IMR-90 (cell line): ENCODE measurements around the gene RPN2. TPM values are rescaled to one million over a fixed set of nuclear protein-coding genes. Genes with fewer than 3 reads are reported as not detected.

Experiments
- ATAC-seq: fragments of 200-7000 bp; cut with Tn5 transposase; 2 replicates; pipeline ENCODE4 v1.9.1; 2020; ENCODE audit warnings: low read depth, mild to moderate bottlenecking, moderate library complexity
- BruUV-seq: library from RNA; stranded (reverse); fragments of 400-500 nt; replicated peaks from 2 replicates; lab custom pipeline; 2021; lab: Mats Ljungman, UMichigan
- CTCF ChIA-PET: fragments of 300-600 bp; formaldehyde crosslinking; extraction: SDS; loops from one replicate; lab custom pipeline; 2021; ENCODE audit warnings: antibody characterized with exemption; lab: Yijun Ruan, JAX
- POLR2A ChIA-PET: fragments of 300-600 bp; sonication (Branson Sonifier 250); formaldehyde crosslinking; loops from one replicate; lab custom pipeline; 2022; ENCODE audit warnings: antibody characterized with exemption; ENCODE audit not compliant: unreplicated experiment; lab: Charles Lee
- DNase-seq: peaks from one replicate; pipeline ENCODE4 v3.0.0; 2013
- H2AFZ ChIP-seq: replicated peaks from 2 replicates; pipeline ENCODE3; 2013; ENCODE audit warnings: low read length, mild to moderate bottlenecking; ENCODE audit not compliant: poor library complexity
- H2AK5ac ChIP-seq: 2 replicates; pipeline ENCODE4 v1.6.1; 2013; ENCODE audit warnings: low read depth, low read length, inconsistent platforms
- H2AK9ac ChIP-seq: replicated peaks from 2 replicates; pipeline ENCODE3; 2013; ENCODE audit warnings: mild to moderate bottlenecking, low read depth, low read length, moderate library complexity; ENCODE audit not compliant: poor library complexity
- H2BK120ac ChIP-seq: 2 replicates; pipeline ENCODE4 v1.6.1; 2013; ENCODE audit warnings: low read depth, low read length, inconsistent platforms
- H2BK15ac ChIP-seq: 3 replicates; pipeline ENCODE4 v1.6.1; 2013; ENCODE audit warnings: low read depth, low read length, inconsistent platforms
- H2BK20ac ChIP-seq: 2 replicates; pipeline ENCODE4 v1.6.1; 2013; ENCODE audit warnings: low read depth, mild to moderate bottlenecking, inconsistent platforms, low read length, moderate library complexity
- H2BK5ac ChIP-seq: 2 replicates; pipeline ENCODE4 v1.6.1; 2013; ENCODE audit warnings: mild to moderate bottlenecking, low read depth, low read length, inconsistent platforms; ENCODE audit not compliant: poor library complexity, severe bottlenecking
- H3K14ac ChIP-seq: replicated peaks from 2 replicates; pipeline ENCODE4 v1.6.1; 2013; ENCODE audit warnings: low read depth, low read length, inconsistent platforms
- H3K18ac ChIP-seq: 2 replicates; pipeline ENCODE4 v1.6.1; 2013; ENCODE audit warnings: low read depth, low read length, control low read depth
- H3K23ac ChIP-seq: 2 replicates; pipeline ENCODE4 v1.6.1; 2013; ENCODE audit warnings: low read depth, low read length, inconsistent platforms
- H3K27ac ChIP-seq: 2 replicates; pipeline ENCODE4 v1.5.1; 2013; ENCODE audit warnings: mild to moderate bottlenecking, control low read depth, low read length; ENCODE audit not compliant: insufficient read depth
- H3K27me3 ChIP-seq: 2 replicates; pipeline ENCODE4 v1.6.1; 2013; ENCODE audit warnings: low read length; ENCODE audit not compliant: control insufficient read depth, insufficient read depth
- H3K36me3 ChIP-seq: 2 replicates; pipeline ENCODE4 v1.6.1; 2013; ENCODE audit warnings: low read length, mixed read lengths; ENCODE audit not compliant: control insufficient read depth, insufficient read depth
- H3K4ac ChIP-seq: 2 replicates; pipeline ENCODE4 v1.6.1; 2013; ENCODE audit warnings: low read depth, low read length, inconsistent platforms
- H3K4me1 ChIP-seq: 2 replicates; pipeline ENCODE4 v1.6.1; 2013; ENCODE audit warnings: low read length, mixed read lengths; ENCODE audit not compliant: control insufficient read depth, insufficient read depth
- H3K4me2 ChIP-seq: 2 replicates; pipeline ENCODE4 v1.6.1; 2013; ENCODE audit warnings: low read depth, mild to moderate bottlenecking, control low read depth, low read length, moderate library complexity
- H3K4me3 ChIP-seq: 2 replicates; pipeline ENCODE4 v1.5.1; 2013; ENCODE audit warnings: low read depth, mild to moderate bottlenecking, control low read depth, low read length, moderate library complexity; ENCODE audit not compliant: insufficient read depth
- H3K56ac ChIP-seq: 2 replicates; pipeline ENCODE4 v1.6.1; 2013; ENCODE audit warnings: low read length, inconsistent platforms; ENCODE audit not compliant: insufficient read depth; ENCODE audit errors: extremely low read depth
- H3K79me1 ChIP-seq, 2 experiments: 2 replicates each; pipeline ENCODE4 v1.6.1; 2013; ENCODE audit warnings: low read length in 2 of 2, inconsistent platforms in 1 of 2, low read depth in 1 of 2
- H3K9ac ChIP-seq: 2 replicates; pipeline ENCODE4 v1.6.1; 2013; ENCODE audit warnings: low read depth, low read length, control low read depth
- H3K9me1 ChIP-seq: 2 replicates; pipeline ENCODE4 v1.6.1; 2013; ENCODE audit warnings: low read length, inconsistent platforms; ENCODE audit not compliant: insufficient read depth
- H3K9me3 ChIP-seq: 2 replicates; pipeline ENCODE4 v1.6.1; 2013; ENCODE audit warnings: low read length; ENCODE audit not compliant: control insufficient read depth, insufficient read depth
- H4K20me1 ChIP-seq: 2 replicates; pipeline ENCODE4 v1.6.1; 2013; ENCODE audit warnings: low read length, inconsistent platforms; ENCODE audit not compliant: insufficient read depth
- H4K5ac ChIP-seq: 2 replicates; pipeline ENCODE4 v1.6.1; 2013; ENCODE audit warnings: mild to moderate bottlenecking, low read depth, low read length, control low read depth
- H4K8ac ChIP-seq, 2 experiments: 2 replicates each; pipeline ENCODE4 v1.6.1; 2013; ENCODE audit warnings: low read depth in 2 of 2, low read length in 2 of 2, control low read depth in 1 of 2, inconsistent platforms in 1 of 2
- H4K91ac ChIP-seq: 2 replicates; pipeline ENCODE4 v1.6.1; 2013; ENCODE audit warnings: low read depth, low read length, inconsistent platforms; ENCODE audit not compliant: insufficient read depth
- BHLHE40 ChIP-seq: fragments of 150-350 bp; IDR thresholded peaks from 2 replicates; pipeline ENCODE4 v1.6.1; 2016; ENCODE audit warnings: mild to moderate bottlenecking, low read depth, low read length
- CEBPB ChIP-seq: IDR thresholded peaks from 2 replicates; pipeline ENCODE4 v1.6.1; 2012; ENCODE audit warnings: low read depth, low read length, improper control_type of control experiment
- FOS ChIP-seq: fragments of 150-350 bp; IDR thresholded peaks from 2 replicates; pipeline ENCODE4 v1.6.1; 2016; ENCODE audit warnings: low read depth, low read length
- MAFK ChIP-seq: IDR thresholded peaks from 2 replicates; pipeline ENCODE4 v1.6.1; 2012; ENCODE audit warnings: low read depth, low read length, improper control_type of control experiment
- MXI1 ChIP-seq: IDR thresholded peaks from 2 replicates; pipeline ENCODE4 v1.6.1; 2012; ENCODE audit warnings: low read depth, mild to moderate bottlenecking, low read length, moderate library complexity, borderline replicate concordance
- NFE2L2 ChIP-seq: fragments of 150-350 bp; IDR thresholded peaks from 2 replicates; pipeline ENCODE4 v1.6.1; 2016; ENCODE audit warnings: low read depth, mild to moderate bottlenecking, low read length
- POLR2A ChIP-seq: IDR thresholded peaks from 2 replicates; pipeline ENCODE4 v1.6.1; 2012; ENCODE audit warnings: mild to moderate bottlenecking, low read depth, low read length
- RAD21 ChIP-seq: IDR thresholded peaks from 2 replicates; pipeline ENCODE4 v1.6.1; 2012; ENCODE audit warnings: low read length, improper control_type of control experiment
- RCOR1 ChIP-seq: IDR thresholded peaks from 2 replicates; pipeline ENCODE4 v1.6.1; 2012; ENCODE audit warnings: mild to moderate bottlenecking, low read length, improper control_type of control experiment; ENCODE audit not compliant: insufficient replicate concordance
- SMC3 ChIP-seq: fragments of 150-350 bp; IDR thresholded peaks from 2 replicates; pipeline ENCODE4 v1.6.1; 2016; ENCODE audit warnings: low read depth, mild to moderate bottlenecking, antibody characterized with exemption, low read length, moderate library complexity
- WGBS, 2 experiments: methylation state at CpG; one replicate each; pipeline versions ENCODE4 v1.1.5 to v1.1.7; 2013; ENCODE audit warnings: missing lambda C conversion rate in 2 of 2; ENCODE audit not compliant: insufficient read length in 1 of 2; ENCODE audit errors: extremely low coverage in 2 of 2; 5-methylcytosine and 5-hydroxymethylcytosine counted together
- dilution Hi-C: fragments of 300-500 bp; cut with HindIII; formaldehyde crosslinking; loops from one replicate; pipeline ENCODE4 v1.14.3; 2018; ENCODE audit warnings: low sequenced_read_pairs; ENCODE audit not compliant: unreplicated experiment
- in situ Hi-C: fragments of 300-500 bp; cut with MboI; formaldehyde crosslinking; loops from 3 replicates; pipeline ENCODE4 v1.14.3; 2019; ENCODE audit warnings: low sequenced_read_pairs, inconsistent platforms, mixed read lengths
- intact Hi-C: fragments of 100-400 bp; cut with micrococcal nuclease; formaldehyde crosslinking; loops from 2 replicates; pipeline ENCODE4 v1.10.0; 2022
- polyA plus RNA-seq, 3 experiments: library from polyadenylated mRNA; depleted of rRNA; stranded (reverse); fragments of >200 nt; gene quantifications; 2 replicates each; pipeline ENCODE4 v1.2.3, GENCODE V29; 2012; ENCODE audit warnings: low replicate concordance in 1 of 3
- total RNA-seq: library from RNA; depleted of rRNA; stranded (reverse); fragments of >200 nt; gene quantifications from 2 replicates; pipeline ENCODE4 v1.2.3, GENCODE V29; 2012
- TF ChIP-seq, protein P1 (sequence below): fragments of 150-350 bp; IDR thresholded peaks from 2 replicates; pipeline ENCODE4 v1.6.1; 2016; ENCODE audit warnings: low read depth, mild to moderate bottlenecking, low read length, moderate library complexity, borderline replicate concordance

Gene RPN2
- total and polyA plus RNA-seq, 2 of the 4 experiments (the other 2 are of a cell fraction) = 305 to 481 TPM

DNA sequence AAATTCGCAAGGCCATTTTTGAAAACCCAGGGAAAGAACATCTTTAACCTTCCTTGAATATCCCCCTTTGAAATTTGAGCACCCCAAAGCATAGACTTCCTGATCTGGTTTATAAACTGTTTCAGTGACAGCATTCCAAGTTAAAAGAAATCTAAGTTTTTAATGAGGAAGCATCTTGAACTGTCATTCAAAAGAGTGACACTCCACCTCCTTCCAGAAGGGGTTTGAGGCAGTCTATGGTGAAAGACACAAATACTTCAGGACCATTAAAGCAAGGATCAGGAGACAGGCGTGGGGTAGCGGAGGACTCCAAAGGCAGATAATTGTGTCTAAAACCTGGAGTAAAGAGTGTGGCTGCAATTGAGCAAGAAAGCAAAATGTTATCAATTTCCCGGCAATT, 81.8 kb downstream of the RPN2 start:
- Histone ChIP-seq H3K27me3 (peaks cover 57% of the 10 kb centered on the region), H3K23ac (no peak overlapping the region), H4K5ac (no peak overlapping the region), H2BK15ac (no peak overlapping the region), H3K79me1 (no peaks in the 10 kb centered on the region), H3K14ac (no peak overlapping the region), H2BK20ac (no peak overlapping the region), H3K4ac (no peak overlapping the region), H4K20me1 (no peaks in the 10 kb centered on the region), H2AFZ (no peak overlapping the region), H3K27ac (no peak overlapping the region), H2AK9ac (no peak overlapping the region), H2BK5ac (no peak overlapping the region), H3K4me1 (no peaks in the 10 kb centered on the region), H3K9me3 (no peaks in the 10 kb centered on the region), H4K8ac (no peak overlapping the region), H3K9ac (no peak overlapping the region), H4K91ac (no peak overlapping the region), H3K4me3 (no peak overlapping the region), H2AK5ac (no peak overlapping the region), H3K9me1 (no peaks in the 10 kb centered on the region), H3K4me2 (no peak overlapping the region), H3K36me3 (no peaks in the 10 kb centered on the region), H3K56ac (no peak overlapping the region), H2BK120ac (no peak overlapping the region), H3K18ac (no peak overlapping the region)
- CTCF ChIA-PET = no interaction called here
- DNase-seq = no peak
- POLR2A ChIA-PET = no interaction called here
- intact Hi-C loops (no loop called here), in situ Hi-C loops (loop anchor here (25.0 kb wide), 1 partner anchor 1126 kb away; no protein-coding TSS in a partner anchor), dilution Hi-C loops (no loop called here)
- WGBS, 2 experiments = 83% methylated on average over 2 of the region's 4 CpGs; no CpG with 5 or more reads in 1 of the 2 experiments
- BruUV-seq = no TSS peak
- TF ChIP-seq MAFK = no peak
- no peak for TF ChIP-seq RCOR1
- TF ChIP-seq, protein P1, sequence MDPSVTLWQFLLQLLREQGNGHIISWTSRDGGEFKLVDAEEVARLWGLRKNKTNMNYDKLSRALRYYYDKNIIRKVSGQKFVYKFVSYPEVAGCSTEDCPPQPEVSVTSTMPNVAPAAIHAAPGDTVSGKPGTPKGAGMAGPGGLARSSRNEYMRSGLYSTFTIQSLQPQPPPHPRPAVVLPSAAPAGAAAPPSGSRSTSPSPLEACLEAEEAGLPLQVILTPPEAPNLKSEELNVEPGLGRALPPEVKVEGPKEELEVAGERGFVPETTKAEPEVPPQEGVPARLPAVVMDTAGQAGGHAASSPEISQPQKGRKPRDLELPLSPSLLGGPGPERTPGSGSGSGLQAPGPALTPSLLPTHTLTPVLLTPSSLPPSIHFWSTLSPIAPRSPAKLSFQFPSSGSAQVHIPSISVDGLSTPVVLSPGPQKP = no peak
- TF ChIP-seq BHLHE40 = no peak
- no peak for TF ChIP-seq FOS
- TF ChIP-seq CEBPB = no peak
- no peak for TF ChIP-seq SMC3
- no peak for TF ChIP-seq POLR2A
- no peak for TF ChIP-seq NFE2L2
- no peak for TF ChIP-seq RAD21
- TF ChIP-seq MXI1 = no peak
- no peak for ATAC-seq
